ENCODE measurements around the gene MPHOSPH9. TPM values are rescaled to one million over a fixed set of nuclear protein-coding genes. Genes with fewer than 3 reads are reported as not detected.

Gene MPHOSPH9
- total RNA-seq, 1 experiment from 2014 or later, result 72.3 TPM

- ATAC-seq (peak; percentile 88), DNase-seq (ENCODE audit: low read depth, low spot score) (peak; percentile 28)
- in situ Hi-C loops (cut with HindIII; ENCODE audit: low pct_unique_long_range_greater_than_20kb, low sequenced_read_pairs) (no loop called here), intact Hi-C loops (cut with micrococcal nuclease; ENCODE audit: unreplicated experiment) (loop anchor here (10.0 kb wide), 1 partner anchor 157 kb away; the partner anchor contains the start of gene ARL6IP4)
- no peaks in the 10 kb centered on the region for H3K9me3 ChIP-seq (ENCODE audit: control insufficient read depth, insufficient read depth, low read depth, low read length)
- BruUV-seq (replicated peaks), result no TSS peak
- no peaks in the 10 kb centered on the region for H3K36me3 ChIP-seq (ENCODE audit: control insufficient read depth, insufficient read depth, low read length)
- no peaks in the 10 kb centered on the region for H3K27me3 ChIP-seq (ENCODE audit: control insufficient read depth, insufficient read depth, low read length)
- H3K4me1 ChIP-seq (ENCODE audit: control insufficient read depth, insufficient read depth, low read length), result peaks cover 49% of the 10 kb centered on the region
- TF ChIP-seq POLR2AphosphoS5 (IDR thresholded peaks at IDR 0.05; ENCODE audit: low read depth, low read length) (no peak), CTCF (IDR thresholded peaks at IDR 0.05) (no peak), SIN3A (IDR thresholded peaks at IDR 0.05; ENCODE audit: borderline replicate concordance, insufficient read depth, low read depth, low read length) (no peak), TCF7L2 (IDR thresholded peaks at IDR 0.05; ENCODE audit: low read depth, low read length) (no peak; the same call in 1 of the 2 replicates), REST (IDR thresholded peaks at IDR 0.05; ENCODE audit: insufficient read depth in 1 of 2, low read depth in 2 of 2, low read length in 1 of 2) (no peak)
- ChIA-PET CTCF (no interaction called here), POLR2A (interaction anchor here (0.6 kb wide), 1 partner anchor 23 kb away, joined by 12 read pairs; no protein-coding TSS in a partner anchor)
- H3K27ac ChIP-seq (ENCODE audit: low read length), result peak overlapping the region; percentile 89
- H3K4me3 ChIP-seq (ENCODE audit: low read depth in 2 of 2, low read length in 2 of 2), result peak overlapping the region in 1 of 2 experiments; percentile 16; a peak in 2 of 4 replicates
Measured at GRCh38 chr12:123141615-123142517, 91.1 kb downstream of the MPHOSPH9 start.

GRCh38 chr12:123140676-123141614, 92.0 kb downstream of the MPHOSPH9 start:
- in situ Hi-C loops (cut with HindIII; ENCODE audit: low pct_unique_long_range_greater_than_20kb, low sequenced_read_pairs), result no loop called here
- BruUV-seq (replicated peaks), result no TSS peak
- POLR2A ChIA-PET, result interaction anchor here (0.6 kb wide), 2 partner anchors 8 to 24 kb away, joined by 3 to 12 read pairs; no protein-coding TSS in a partner anchor
- no peak for ATAC-seq
- Histone ChIP-seq H3K27ac (ENCODE audit: low read length) (peak overlapping the region; percentile 89), H3K36me3 (ENCODE audit: control insufficient read depth, insufficient read depth, low read length) (no peaks in the 10 kb centered on the region), H3K9me3 (ENCODE audit: control insufficient read depth, insufficient read depth, low read depth, low read length) (no peaks in the 10 kb centered on the region), H3K4me1 (ENCODE audit: control insufficient read depth, insufficient read depth, low read length) (peaks cover 49% of the 10 kb centered on the region), H3K4me3 (ENCODE audit: low read depth in 2 of 2, low read length in 2 of 2) (peak overlapping the region in 1 of 2 experiments; percentile 16; a peak in 1 of 4 replicates), H3K27me3 (ENCODE audit: control insufficient read depth, insufficient read depth, low read length) (no peaks in the 10 kb centered on the region)
- TF ChIP-seq CTCF (IDR thresholded peaks at IDR 0.05), result no peak
- TF ChIP-seq POLR2AphosphoS5 (IDR thresholded peaks at IDR 0.05; ENCODE audit: low read depth, low read length), result no peak
- TF ChIP-seq SIN3A (IDR thresholded peaks at IDR 0.05; ENCODE audit: borderline replicate concordance, insufficient read depth, low read depth, low read length), result no peak
- no peak for TF ChIP-seq TCF7L2 (IDR thresholded peaks at IDR 0.05; ENCODE audit: low read depth, low read length)
- no peak for TF ChIP-seq REST (IDR thresholded peaks at IDR 0.05; ENCODE audit: insufficient read depth in 1 of 2, low read depth in 2 of 2, low read length in 1 of 2)
- CTCF ChIA-PET, result no interaction called here
- no peak for DNase-seq (ENCODE audit: low read depth, low spot score)
- intact Hi-C loops (cut with micrococcal nuclease; ENCODE audit: unreplicated experiment), result loop anchor here (10.0 kb wide), 1 partner anchor 156 kb away; the partner anchor contains the start of gene ARL6IP4
